Measurements from ENCODE around the gene TRIM67.

GRCh38 chr1:231248778-231249177 is 86.9 kb downstream of the TRIM67 start:
- TF ChIP-seq POLR2A (IDR thresholded peaks at IDR 0.05; ENCODE audit: low read depth, low read length) = no peak
- TF ChIP-seq TAF1 (IDR thresholded peaks at IDR 0.05; ENCODE audit: low read depth, low read length) = no peak
- no peak for TF ChIP-seq SPI1 (IDR thresholded peaks at IDR 0.05; ENCODE audit: low read depth, low read length)
- no peak for TF ChIP-seq POLR2AphosphoS5 (IDR thresholded peaks at IDR 0.05; ENCODE audit: low read depth, low read length)
- no peak for TF ChIP-seq PAX5 (IDR thresholded peaks at IDR 0.05; ENCODE audit: insufficient read depth, low read length, severe bottlenecking)
- no peak for TF ChIP-seq POU2F2 (IDR thresholded peaks at IDR 0.05; ENCODE audit: low read depth, low read length)
